ENCODE results near the gene SCLY.
"Not testable (repeated sequence)": the region's sequence is repeated elsewhere in the genome, so short reads cannot be mapped to it uniquely, and the experiment has no call there.

SCLY gene

DNA sequence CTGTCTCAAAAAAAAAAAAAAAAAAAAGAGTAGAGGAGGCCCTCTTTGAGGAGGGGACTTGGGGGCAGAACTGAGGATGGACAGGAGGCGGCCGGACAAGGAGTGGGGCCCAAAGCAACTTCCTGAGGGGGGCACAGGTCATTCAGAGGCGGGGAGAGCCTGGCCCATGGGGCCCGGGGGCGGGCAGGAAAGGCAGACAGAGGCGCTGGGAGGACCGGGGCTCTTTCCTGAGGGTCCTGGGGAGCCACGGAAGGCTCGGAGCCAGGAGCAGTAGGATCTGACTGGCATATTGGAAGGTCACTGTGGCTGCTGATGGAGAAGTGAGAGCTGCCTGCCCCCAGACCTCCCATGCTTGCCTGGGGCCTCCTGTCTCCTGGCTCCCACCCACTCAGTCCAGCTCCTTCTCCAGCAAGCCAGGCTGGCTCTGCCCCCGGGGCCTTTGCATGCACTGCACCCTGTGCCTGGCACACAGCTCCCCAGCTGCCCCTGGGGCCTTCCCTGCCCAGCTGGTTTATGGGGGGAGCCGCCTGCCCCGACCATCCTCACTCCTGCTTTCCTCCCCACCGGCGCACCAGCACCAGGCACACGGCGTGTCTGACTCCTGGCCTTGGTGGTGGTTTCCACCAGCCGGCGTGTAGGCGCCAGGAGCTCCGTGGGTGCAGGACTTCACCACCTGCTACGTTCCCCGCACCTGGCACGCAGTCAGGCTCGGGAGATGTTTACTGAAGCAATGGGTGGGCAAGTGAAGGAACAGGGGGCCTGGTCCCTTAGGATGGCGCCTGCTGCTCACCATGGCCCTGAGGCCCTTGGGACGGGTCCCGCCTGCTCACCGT is 44.9 kb downstream of the SCLY start:
- no peak for TF ChIP-seq TAF1 (IDR thresholded peaks at IDR 0.05; ENCODE audit: low read depth, low read length)
- TF ChIP-seq POLR2A (IDR thresholded peaks at IDR 0.05; ENCODE audit: low read depth, low read length): no peak
- TF ChIP-seq POLR2AphosphoS5 (IDR thresholded peaks at IDR 0.05; ENCODE audit: low read depth, low read length): no peak
- no peak for TF ChIP-seq SPI1 (IDR thresholded peaks at IDR 0.05; ENCODE audit: low read depth, low read length)
- TF ChIP-seq PAX5 (IDR thresholded peaks at IDR 0.05; ENCODE audit: insufficient read depth, low read length, severe bottlenecking): no peak
- no peak for TF ChIP-seq POU2F2 (IDR thresholded peaks at IDR 0.05; ENCODE audit: low read depth, low read length)
- FAIRE-seq: no peak

DNA sequence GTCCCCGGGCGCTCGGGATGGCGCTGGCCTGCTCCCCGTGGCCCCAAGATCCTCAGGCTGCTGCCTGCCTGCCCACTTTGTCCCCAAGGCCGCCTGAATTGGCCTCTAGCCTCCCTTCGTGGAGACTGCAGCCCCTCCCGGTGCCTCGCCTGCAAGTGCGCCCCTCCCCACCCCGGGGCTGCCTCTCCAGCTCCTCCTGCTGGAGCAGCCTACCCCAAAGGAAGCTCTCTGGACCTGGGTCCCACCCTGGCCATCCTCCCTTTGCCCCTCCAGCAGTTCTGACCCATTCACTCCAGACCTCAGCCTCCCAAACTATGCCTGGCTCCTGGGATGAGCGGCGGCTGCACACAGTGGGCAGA is 45.5 kb downstream of the SCLY start:
- FAIRE-seq (peak; percentile 23), DNase-seq (ENCODE audit: insufficient read length, low spot score) (no peak)
- TF ChIP-seq POU2F2 (IDR thresholded peaks at IDR 0.05; ENCODE audit: low read depth, low read length) (no peak), SPI1 (IDR thresholded peaks at IDR 0.05; ENCODE audit: low read depth, low read length) (no peak), POLR2A (IDR thresholded peaks at IDR 0.05; ENCODE audit: low read depth, low read length) (no peak), POLR2AphosphoS5 (IDR thresholded peaks at IDR 0.05; ENCODE audit: low read depth, low read length) (no peak), PAX5 (IDR thresholded peaks at IDR 0.05; ENCODE audit: insufficient read depth, low read length, severe bottlenecking) (no peak), TAF1 (IDR thresholded peaks at IDR 0.05; ENCODE audit: low read depth, low read length) (no peak)

More for the DNA sequence above, 44.9 kb downstream of the SCLY start:
- peak; percentile 10 for DNase-seq (ENCODE audit: insufficient read length, low spot score)

DNA sequence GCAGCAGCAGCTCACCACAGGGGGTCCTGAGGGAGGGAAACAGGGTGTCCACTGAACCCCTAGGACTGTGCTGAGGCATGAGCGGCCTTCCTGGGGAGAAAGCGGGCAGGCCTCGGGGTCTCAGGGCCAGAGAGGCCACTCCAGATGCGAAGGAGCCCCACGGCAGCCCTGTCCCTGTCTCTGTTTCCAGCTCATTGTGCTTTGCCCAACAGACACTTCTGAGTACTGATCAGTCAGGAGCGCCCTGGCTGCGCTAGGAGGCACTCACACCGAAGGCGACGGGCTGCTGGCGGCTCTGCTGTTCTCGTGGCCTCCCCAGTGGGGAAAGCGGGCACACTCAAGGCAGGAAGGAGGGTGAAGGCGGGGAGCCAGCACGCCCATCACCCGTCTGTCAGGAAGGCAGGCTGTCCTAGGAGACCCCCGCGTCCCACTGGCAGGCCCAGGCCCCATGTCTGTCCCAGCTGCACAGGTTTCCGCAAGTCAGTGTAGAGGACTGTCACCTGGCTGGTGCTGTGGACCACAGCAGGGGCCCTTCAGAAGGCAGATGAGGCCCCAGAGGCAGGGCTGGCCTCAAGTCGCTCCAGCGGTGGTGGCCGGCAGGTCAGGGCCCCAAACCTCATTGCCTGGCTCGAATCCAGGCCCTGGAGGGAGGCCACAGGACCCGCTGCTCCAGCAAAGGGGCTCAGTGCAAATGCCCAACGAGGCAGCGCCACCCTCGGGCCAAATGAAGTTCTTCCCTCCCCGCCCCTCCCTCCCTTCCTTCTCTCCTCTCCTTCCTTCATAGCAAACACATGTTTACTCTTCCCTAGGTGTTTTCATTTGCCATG is 46.1 kb downstream of the SCLY start:
- TF ChIP-seq PAX5 (IDR thresholded peaks at IDR 0.05; ENCODE audit: insufficient read depth, low read length, severe bottlenecking): no peak
- no peak for TF ChIP-seq POLR2AphosphoS5 (IDR thresholded peaks at IDR 0.05; ENCODE audit: low read depth, low read length)
- peak; percentile 25 for DNase-seq (ENCODE audit: insufficient read length, low spot score)
- FAIRE-seq: no peak

DNA sequence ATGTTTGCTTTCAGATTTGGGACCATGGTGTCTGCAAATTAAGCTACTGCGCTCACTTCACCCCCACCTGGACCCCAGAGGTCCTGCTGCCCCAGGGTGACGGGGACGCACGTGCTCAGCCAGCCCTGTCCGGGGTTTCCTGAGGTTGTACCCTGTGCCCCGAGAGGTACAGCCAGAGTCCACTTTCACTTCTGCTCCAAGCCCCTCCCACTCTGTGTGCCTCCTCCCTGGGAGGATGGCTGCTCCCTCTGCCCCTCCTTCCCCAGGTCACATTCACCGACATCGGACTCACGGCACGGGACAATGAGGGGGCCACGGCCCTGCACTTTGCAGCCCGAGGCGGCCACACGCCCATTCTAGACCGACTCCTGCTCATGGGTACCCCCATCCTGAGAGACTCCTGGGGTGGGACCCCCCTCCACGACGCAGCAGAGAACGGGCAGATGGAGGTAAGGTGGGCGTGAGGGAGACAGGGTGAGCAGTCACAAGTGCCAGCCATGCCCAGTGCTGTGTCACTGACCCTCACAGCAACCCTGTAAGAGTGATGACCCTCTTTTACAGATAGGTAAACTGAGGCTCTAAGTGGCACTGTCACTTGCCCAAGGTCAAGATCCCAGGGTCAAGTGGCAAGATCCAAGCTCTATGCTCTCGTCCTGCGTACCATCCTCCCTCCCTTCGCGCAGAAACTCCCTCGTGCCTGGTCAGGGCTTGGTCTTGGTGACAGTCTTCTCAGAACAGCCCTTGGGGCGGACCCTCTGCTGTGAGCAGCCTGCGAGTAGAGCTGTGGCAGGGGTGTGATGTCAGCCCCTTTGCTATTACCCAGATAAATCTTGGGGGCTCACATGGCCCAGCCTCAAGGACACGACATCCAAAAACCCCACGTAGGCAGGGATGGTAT is 47.0 kb downstream of the SCLY start:
- TF ChIP-seq TAF1 (IDR thresholded peaks at IDR 0.05; ENCODE audit: low read depth, low read length): no peak
- TF ChIP-seq SPI1 (IDR thresholded peaks at IDR 0.05; ENCODE audit: low read depth, low read length): peak; percentile 89
- no peak for TF ChIP-seq PAX5 (IDR thresholded peaks at IDR 0.05; ENCODE audit: insufficient read depth, low read length, severe bottlenecking)
- no peak for TF ChIP-seq POLR2A (IDR thresholded peaks at IDR 0.05; ENCODE audit: low read depth, low read length)
- peak; percentile 99 for FAIRE-seq
- DNase-seq (ENCODE audit: insufficient read length, low spot score): peak; percentile 84

DNA sequence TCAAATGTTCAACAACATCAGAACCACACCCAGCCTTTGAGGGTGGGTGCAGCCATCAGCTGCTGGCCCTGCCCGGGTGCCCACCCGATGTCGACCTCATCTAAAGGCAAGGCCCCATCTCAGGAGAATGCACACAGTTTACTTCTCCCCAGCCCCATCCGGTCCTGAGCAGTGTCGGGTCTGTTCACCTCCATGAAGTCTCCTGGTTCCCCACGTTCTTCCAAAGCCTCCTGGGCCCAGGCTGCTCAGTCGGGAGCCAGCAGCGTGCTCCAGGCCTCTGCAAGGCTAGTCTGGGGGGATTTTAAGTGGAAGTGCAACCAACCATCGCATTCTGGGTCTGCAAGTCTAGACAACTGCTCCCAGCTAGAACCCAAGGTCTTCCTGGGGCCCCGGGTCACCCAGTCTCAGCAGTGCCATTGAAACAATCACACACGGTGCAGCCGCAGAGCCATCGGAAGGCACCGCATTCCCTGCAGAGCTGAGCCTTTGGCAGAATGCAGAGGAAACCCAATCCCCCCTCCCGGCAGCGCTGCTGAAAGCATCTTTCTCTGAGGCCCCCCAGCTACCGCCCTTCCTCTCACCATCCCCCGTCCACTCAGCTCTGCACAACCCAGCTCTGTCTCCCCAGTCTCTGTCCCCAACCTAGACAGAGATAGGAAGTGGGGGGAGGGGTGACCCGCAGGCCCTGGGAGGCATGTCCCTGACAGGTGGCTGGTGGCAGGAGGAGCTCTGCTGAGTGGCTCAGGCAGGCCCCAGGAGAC is 47.8 kb downstream of the SCLY start:
- TF ChIP-seq POU2F2 (IDR thresholded peaks at IDR 0.05; ENCODE audit: low read depth, low read length): peak; percentile 9; the same call in 1 of the 2 replicates
- TF ChIP-seq POLR2A (IDR thresholded peaks at IDR 0.05; ENCODE audit: low read depth, low read length): no peak
- no peak for TF ChIP-seq POLR2AphosphoS5 (IDR thresholded peaks at IDR 0.05; ENCODE audit: low read depth, low read length)
- TF ChIP-seq SPI1 (IDR thresholded peaks at IDR 0.05; ENCODE audit: low read depth, low read length): peak; percentile 8; the same call in 1 of the 2 replicates
- FAIRE-seq: no peak
- peak; percentile 65 for DNase-seq (ENCODE audit: insufficient read length, low spot score)

DNA sequence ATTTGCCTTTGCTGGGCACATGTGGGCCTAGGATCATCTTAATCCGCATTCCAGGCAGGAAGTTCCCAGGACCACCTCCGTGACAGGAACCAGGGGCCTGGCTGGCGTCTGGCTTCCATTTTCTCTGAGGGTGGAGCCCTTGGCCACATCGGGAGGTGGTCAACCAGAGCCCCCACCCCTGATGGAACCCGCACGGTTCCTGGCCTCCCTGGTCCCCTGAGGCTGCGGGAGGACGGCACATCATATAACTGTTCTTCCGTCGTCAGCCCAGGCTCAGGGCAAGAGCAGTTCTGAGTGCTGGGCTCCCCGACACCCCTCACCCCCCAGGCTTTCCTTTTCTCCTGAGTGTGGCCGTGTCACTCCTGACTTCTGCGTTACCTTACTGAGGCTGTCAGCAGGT is 52.8 kb downstream of the SCLY start:
- DNase-seq (ENCODE audit: insufficient read length, low spot score) (no peak), FAIRE-seq (no peak)
- TF ChIP-seq POU2F2 (IDR thresholded peaks at IDR 0.05; ENCODE audit: low read depth, low read length) (no peak), PAX5 (IDR thresholded peaks at IDR 0.05; ENCODE audit: insufficient read depth, low read length, severe bottlenecking) (no peak), TAF1 (IDR thresholded peaks at IDR 0.05; ENCODE audit: low read depth, low read length) (no peak), POLR2AphosphoS5 (IDR thresholded peaks at IDR 0.05; ENCODE audit: low read depth, low read length) (no peak)

DNA sequence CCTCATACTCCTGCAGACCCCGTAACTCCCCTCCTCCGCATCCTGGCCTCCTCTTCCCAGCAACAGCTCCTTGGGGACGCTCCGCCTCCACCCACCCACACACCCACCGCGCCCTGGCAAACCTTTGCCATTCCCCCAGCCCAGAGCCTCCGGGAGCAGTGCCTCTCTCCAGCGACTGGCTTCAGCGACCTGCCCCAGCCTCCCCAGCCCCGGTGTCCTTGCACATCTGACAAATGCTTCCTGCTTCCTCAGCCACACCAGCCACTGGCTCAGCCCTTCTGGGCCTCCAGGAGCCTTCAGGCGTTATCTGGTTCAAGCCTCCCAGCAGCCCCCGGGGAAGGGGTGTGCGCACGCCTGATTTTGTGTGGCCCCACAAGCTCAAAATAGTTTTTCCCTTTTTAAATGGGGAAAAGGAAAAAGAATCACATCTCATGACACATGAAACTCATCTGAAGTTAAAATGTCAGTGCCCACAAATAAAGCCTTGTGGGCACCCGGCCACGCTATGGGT is 53.6 kb downstream of the SCLY start:
- DNase-seq (ENCODE audit: insufficient read length, low spot score) (no peak), FAIRE-seq (no peak)

DNA sequence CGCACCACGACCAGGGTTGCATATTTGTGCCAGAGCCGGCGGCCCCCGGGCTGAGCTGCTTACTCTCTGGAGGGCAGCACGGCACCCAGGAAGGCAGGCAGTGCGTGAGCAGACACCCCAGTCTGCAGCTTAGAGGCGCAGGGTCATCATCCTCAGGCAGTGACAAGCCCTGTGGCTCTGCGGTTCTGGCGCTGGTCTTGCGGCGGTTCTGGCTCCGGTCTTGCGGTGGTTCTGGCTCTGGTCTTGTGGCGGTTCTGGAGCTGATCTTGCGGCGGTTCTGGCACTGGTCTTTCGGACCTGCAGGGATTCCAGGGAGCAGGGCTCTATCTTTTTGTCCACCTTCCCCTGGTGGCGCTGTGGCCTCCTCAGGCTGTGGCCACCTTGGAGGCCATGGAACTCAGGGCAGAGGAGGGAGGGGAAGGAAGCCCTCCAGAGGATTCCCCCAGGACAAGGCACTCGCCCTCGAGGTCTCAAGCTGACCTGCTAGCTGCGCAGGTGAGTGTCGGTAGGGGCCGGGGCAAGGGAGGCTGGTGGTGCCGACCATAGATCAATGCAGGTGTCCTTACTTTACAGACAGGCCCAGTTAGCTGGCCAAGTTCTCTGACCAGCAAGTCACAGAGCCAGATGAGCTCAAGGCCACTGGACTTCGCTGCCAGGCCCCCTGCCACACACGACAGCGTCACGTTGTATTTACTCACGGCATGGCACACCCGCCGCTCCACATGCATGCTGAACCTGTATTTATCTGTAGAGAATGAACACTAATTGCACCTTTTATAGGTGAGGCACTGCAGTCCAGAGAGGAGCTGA is 54.3 kb downstream of the SCLY start:
- TF ChIP-seq TAF1 (IDR thresholded peaks at IDR 0.05; ENCODE audit: low read depth, low read length) (no peak), POLR2A (IDR thresholded peaks at IDR 0.05; ENCODE audit: low read depth, low read length) (no peak), PAX5 (IDR thresholded peaks at IDR 0.05; ENCODE audit: insufficient read depth, low read length, severe bottlenecking) (no peak), SPI1 (IDR thresholded peaks at IDR 0.05; ENCODE audit: low read depth, low read length) (no peak), POU2F2 (IDR thresholded peaks at IDR 0.05; ENCODE audit: low read depth, low read length) (no peak), POLR2AphosphoS5 (IDR thresholded peaks at IDR 0.05; ENCODE audit: low read depth, low read length) (no peak)

More for the DNA sequence above, 53.6 kb downstream of the SCLY start:
- TF ChIP-seq POLR2A (IDR thresholded peaks at IDR 0.05; ENCODE audit: low read depth, low read length) (no peak), PAX5 (IDR thresholded peaks at IDR 0.05; ENCODE audit: insufficient read depth, low read length, severe bottlenecking) (no peak), POU2F2 (IDR thresholded peaks at IDR 0.05; ENCODE audit: low read depth, low read length) (no peak), SPI1 (IDR thresholded peaks at IDR 0.05; ENCODE audit: low read depth, low read length) (no peak), POLR2AphosphoS5 (IDR thresholded peaks at IDR 0.05; ENCODE audit: low read depth, low read length) (no peak), TAF1 (IDR thresholded peaks at IDR 0.05; ENCODE audit: low read depth, low read length) (no peak)

DNA sequence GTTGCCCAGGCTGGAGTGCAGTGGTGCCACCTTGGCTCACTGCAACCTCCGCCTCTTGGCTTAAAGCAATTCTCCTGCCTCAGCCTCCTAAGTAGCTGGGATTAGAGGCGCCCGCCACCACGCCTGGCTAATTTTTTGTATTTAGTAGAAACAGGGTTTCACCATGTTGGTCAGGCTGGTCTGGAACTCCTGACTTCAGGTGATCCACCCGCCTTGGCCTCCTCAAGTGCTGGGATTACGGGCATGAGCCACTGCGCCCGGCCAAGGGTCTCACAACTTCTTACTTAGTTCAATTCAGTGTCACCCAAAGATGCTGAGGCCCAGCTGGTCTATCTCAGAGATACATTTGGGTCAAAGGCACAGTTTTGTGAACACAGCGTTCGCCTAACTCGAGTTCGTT is 54.9 kb downstream of the SCLY start:
- FAIRE-seq; DNase-seq (ENCODE audit: insufficient read length, low spot score): not testable (repeated sequence)

More for the DNA sequence above, 54.3 kb downstream of the SCLY start:
- no peak for DNase-seq (ENCODE audit: insufficient read length, low spot score)
- FAIRE-seq: no peak
